Activated CD8-positive, alpha-beta memory T cell treated with anti-CD3 and anti-CD28 coated beads for 1 hour (primary cell): ENCODE measurements around the gene FAM118B.
"Not testable (repeated sequence)": the region's sequence is repeated elsewhere in the genome, so short reads cannot be mapped to it uniquely, and the experiment has no call there.

Source experiments
- DNase-seq, 2 donors: peaks; one replicate each; pipeline ENCODE4 v3.0.0-alpha.2; 2020; ENCODE audit warnings: low read depth in 1 of 2; ENCODE audit errors: extremely low read depth in 1 of 2

The FAM118B gene

GRCh38 chr11:126308271-126308671 lies 96.7 kb downstream of the FAM118B start:
- no peak for DNase-seq

- not testable (repeated sequence) for DNase-seq
Observed at GRCh38 chr11:126308771-126309170, 97.2 kb downstream of the FAM118B start.

GRCh38 chr11:126310200-126310991 lies 98.8 kb downstream of the FAM118B start:
- peak in 1 of 2 donors; percentile 34 for DNase-seq

GRCh38 chr11:126310992-126311310 lies 99.4 kb downstream of the FAM118B start:
- no peak for DNase-seq

- DNase-seq: no peak
Observed at GRCh38 chr11:126311401-126312291, 100.1 kb downstream of the FAM118B start.
